GM18951 (cell line): Measurements from ENCODE around the gene CRTAC1.

Experiments
- POLR2A ChIP-seq: IDR thresholded peaks from 4 replicates; pipeline ENCODE4 v1.6.1; 2011; ENCODE audit warnings: mild to moderate bottlenecking; ENCODE audit not compliant: insufficient read length, insufficient read depth; ENCODE audit errors: extremely low read depth
- in situ Hi-C: fragments of 300-500 bp; cut with MboI; formaldehyde crosslinking; loops from one replicate; pipeline ENCODE4 v1.12.0; 2022; ENCODE audit warnings: low sequenced_read_pairs, mixed read lengths, inconsistent platforms; ENCODE audit not compliant: unreplicated experiment

CRTAC1 gene

GRCh38 chr10:98030093-98030821, at the start of gene CRTAC1:
Gene CRTAC1, minus strand, starts transcription at chr10:98030621. Its CDS starts 149 bp downstream, at chr10:98030472.
- TF ChIP-seq POLR2A = no peak
- in situ Hi-C loops = no loop called here

GRCh38 chr10:98078774-98079173, 48.4 kb upstream of the CRTAC1 start:
- in situ Hi-C loops = no loop called here

GRCh38 chr10:98077223-98077622, 46.8 kb upstream of the CRTAC1 start:
- no peak for TF ChIP-seq POLR2A
- in situ Hi-C loops = no loop called here

More at GRCh38 chr10:98078774-98079173, 48.4 kb upstream of the CRTAC1 start:
- no peak for TF ChIP-seq POLR2A

- TF ChIP-seq POLR2A = no peak
- in situ Hi-C loops = no loop called here
These were observed 45.7 kb upstream of the CRTAC1 start for GRCh38 chr10:98076086-98076485.

GRCh38 chr10:98074315-98074911, 44.0 kb upstream of the CRTAC1 start:
- no peak for TF ChIP-seq POLR2A
- in situ Hi-C loops = no loop called here

- no peak for TF ChIP-seq POLR2A
These were observed 36.7 kb upstream of the CRTAC1 start for GRCh38 chr10:98067165-98067564.

GRCh38 chr10:98063740-98064027, 33.3 kb upstream of the CRTAC1 start:
- TF ChIP-seq POLR2A = no peak
- in situ Hi-C loops = no loop called here

More at GRCh38 chr10:98067165-98067564, 36.7 kb upstream of the CRTAC1 start:
- in situ Hi-C loops = no loop called here

GRCh38 chr10:98062424-98062823, 32.0 kb upstream of the CRTAC1 start:
- in situ Hi-C loops = no loop called here
- TF ChIP-seq POLR2A = no peak

- no peak for TF ChIP-seq POLR2A
- in situ Hi-C loops = no loop called here
These were observed 29.7 kb upstream of the CRTAC1 start for GRCh38 chr10:98060079-98060478.

GRCh38 chr10:98058295-98058694, 27.9 kb upstream of the CRTAC1 start:
- in situ Hi-C loops = no loop called here
- no peak for TF ChIP-seq POLR2A

- in situ Hi-C loops = no loop called here
- TF ChIP-seq POLR2A = no peak
These were observed 25.6 kb upstream of the CRTAC1 start for GRCh38 chr10:98055841-98056516.

GRCh38 chr10:98047009-98047741, 16.8 kb upstream of the CRTAC1 start:
- no peak for TF ChIP-seq POLR2A
- in situ Hi-C loops = loop anchor here (10.0 kb wide), 1 partner anchor 132 kb away; no protein-coding TSS in a partner anchor

- in situ Hi-C loops = loop anchor here (10.0 kb wide), 1 partner anchor 131 kb away; no protein-coding TSS in a partner anchor
- no peak for TF ChIP-seq POLR2A
These were observed 15.5 kb upstream of the CRTAC1 start for GRCh38 chr10:98045785-98046389.
